Upper lobe of left lung (tissue), 4 donors: ENCODE measurements around the gene TMPRSS11A.

ENCODE experiments used
- CTCF ChIP-seq, 6 experiments: fragments of 450-650 bp in 4 of 6; fragments of 200-600 bp in 2 of 6; sonication (generic) in 2 of 6; IDR thresholded peaks; one replicate each; pipeline ENCODE4 v1.5.1; 2016 to 2019; ENCODE audit warnings: antibody characterized with exemption in 6 of 6
- EP300 ChIP-seq, 4 donors: sonication (generic); formaldehyde crosslinking; IDR thresholded peaks; one replicate each; pipeline ENCODE4 v1.5.1; 2017; ENCODE audit warnings: antibody characterized with exemption in 4 of 4, control low read depth in 2 of 4
- POLR2A ChIP-seq, 4 donors: fragments of 450-650 bp; IDR thresholded peaks; one replicate each; pipeline ENCODE4 v1.5.1; 2016 to 2017; ENCODE audit warnings: antibody characterized with exemption in 4 of 4, mild to moderate bottlenecking in 2 of 4
- POLR2AphosphoS5 ChIP-seq, 2 donors: sonication (generic); formaldehyde crosslinking; IDR thresholded peaks; one replicate each; pipeline ENCODE4 v1.5.1; 2017; ENCODE audit warnings: antibody characterized with exemption in 2 of 2

- no peak for TF ChIP-seq CTCF (IDR thresholded peaks at IDR 0.05)
- no peak for TF ChIP-seq POLR2AphosphoS5 (IDR thresholded peaks at IDR 0.05)
- TF ChIP-seq POLR2A (IDR thresholded peaks at IDR 0.05) = no peak
- no peak for TF ChIP-seq EP300 (IDR thresholded peaks at IDR 0.05)
Observed at GRCh38 chr4:67911638-67912037, 51.7 kb downstream of the TMPRSS11A start.
